BLaER1 (cell line): ENCODE data around the gene AFAP1.

Experiments used
- H3K27ac ChIP-seq: shearing (Covaris generic); formaldehyde crosslinking; 2 replicates; pipeline ENCODE4 v1.8.1; 2022
- H3K27me3 ChIP-seq: shearing (Covaris generic); formaldehyde crosslinking; 2 replicates; pipeline ENCODE4 v1.8.1; 2022
- H3K36me3 ChIP-seq: shearing (Covaris generic); formaldehyde crosslinking; 2 replicates; pipeline ENCODE4 v1.8.1; 2022
- H3K4me1 ChIP-seq: shearing (Covaris generic); formaldehyde crosslinking; 2 replicates; pipeline ENCODE4 v1.8.1; 2022
- H3K4me2 ChIP-seq: shearing (Covaris generic); formaldehyde crosslinking; 2 replicates; pipeline ENCODE4 v1.8.1; 2022
- H3K4me3 ChIP-seq: shearing (Covaris generic); formaldehyde crosslinking; 2 replicates; pipeline ENCODE4 v1.8.1; 2022
- H3K9ac ChIP-seq: shearing (Covaris generic); formaldehyde crosslinking; 2 replicates; pipeline ENCODE4 v1.8.1; 2022
- H3K9me3 ChIP-seq: shearing (Covaris generic); formaldehyde crosslinking; 2 replicates; pipeline ENCODE4 v1.8.1; 2022
- H4K20me1 ChIP-seq: shearing (Covaris generic); formaldehyde crosslinking; 2 replicates; pipeline ENCODE4 v1.8.1; 2022
- Cebpa-rat ChIP-seq: shearing (Covaris generic); IDR thresholded peaks from 2 replicates; pipeline ENCODE4 v1.8.1; 2022

AFAP1 gene

GRCh38 chr4:7827566-7827965 lies 112.1 kb downstream of the AFAP1 start:
- no peak overlapping the region for H3K4me3 ChIP-seq
- H3K9ac ChIP-seq = no peak overlapping the region
- H3K27ac ChIP-seq = no peak overlapping the region
- no peak overlapping the region for H3K4me2 ChIP-seq
- no peaks in the 10 kb centered on the region for H4K20me1 ChIP-seq
- H3K36me3 ChIP-seq = peaks cover 16% of the 10 kb centered on the region
- no peak for TF ChIP-seq Cebpa-rat
- peaks cover 6% of the 10 kb centered on the region; the same call in 1 of the 2 replicates for H3K9me3 ChIP-seq
- no peaks in the 10 kb centered on the region for H3K27me3 ChIP-seq
- H3K4me1 ChIP-seq = peaks cover 58% of the 10 kb centered on the region

- peaks cover 59% of the 10 kb centered on the region for H3K4me1 ChIP-seq
- H3K36me3 ChIP-seq = peaks cover 16% of the 10 kb centered on the region
- no peak for TF ChIP-seq Cebpa-rat
- no peaks in the 10 kb centered on the region for H4K20me1 ChIP-seq
- H3K4me3 ChIP-seq = no peak overlapping the region
- H3K27me3 ChIP-seq = no peaks in the 10 kb centered on the region
- H3K9ac ChIP-seq = no peak overlapping the region
- H3K4me2 ChIP-seq = no peak overlapping the region
- H3K9me3 ChIP-seq = peaks cover 6% of the 10 kb centered on the region; the same call in 1 of the 2 replicates
- no peak overlapping the region for H3K27ac ChIP-seq
Observed at GRCh38 chr4:7826909-7827306, 112.8 kb downstream of the AFAP1 start.

GRCh38 chr4:7826176-7826908 lies 113.3 kb downstream of the AFAP1 start:
- Histone ChIP-seq H3K27ac (no peak overlapping the region), H3K4me1 (peaks cover 56% of the 10 kb centered on the region), H3K9me3 (peaks cover 6% of the 10 kb centered on the region; the same call in 1 of the 2 replicates), H3K36me3 (peaks cover 16% of the 10 kb centered on the region), H3K9ac (no peak overlapping the region), H3K4me3 (no peak overlapping the region), H3K4me2 (0 out of 2 replicates have a peak overlapping the region, but pooled peaks have one; percentile 5), H4K20me1 (no peaks in the 10 kb centered on the region), H3K27me3 (no peaks in the 10 kb centered on the region)
- no peak for TF ChIP-seq Cebpa-rat

GRCh38 chr4:7824218-7824617 lies 115.4 kb downstream of the AFAP1 start:
- Histone ChIP-seq H3K9me3 (peaks cover 6% of the 10 kb centered on the region; the same call in 1 of the 2 replicates), H3K4me1 (peaks cover 38% of the 10 kb centered on the region), H3K36me3 (peaks cover 20% of the 10 kb centered on the region), H3K27ac (no peak overlapping the region), H3K4me2 (no peak overlapping the region), H4K20me1 (no peaks in the 10 kb centered on the region), H3K4me3 (no peak overlapping the region), H3K9ac (no peak overlapping the region), H3K27me3 (no peaks in the 10 kb centered on the region)
- no peak for TF ChIP-seq Cebpa-rat

- Histone ChIP-seq H3K9me3 (no peaks in the 10 kb centered on the region), H3K9ac (no peak overlapping the region), H4K20me1 (no peaks in the 10 kb centered on the region), H3K4me1 (peaks cover 30% of the 10 kb centered on the region), H3K27ac (no peak overlapping the region), H3K36me3 (peaks cover 20% of the 10 kb centered on the region), H3K4me3 (no peak overlapping the region), H3K4me2 (no peak overlapping the region), H3K27me3 (no peaks in the 10 kb centered on the region)
- TF ChIP-seq Cebpa-rat = no peak
Observed at GRCh38 chr4:7823416-7823824, 116.2 kb downstream of the AFAP1 start.

- peaks cover 25% of the 10 kb centered on the region for H3K36me3 ChIP-seq
- H3K9ac ChIP-seq = no peak overlapping the region
- H3K27me3 ChIP-seq = no peaks in the 10 kb centered on the region
- H4K20me1 ChIP-seq = no peaks in the 10 kb centered on the region
- H3K4me3 ChIP-seq = no peak overlapping the region
- peak overlapping the region; percentile 32 for H3K4me2 ChIP-seq
- peaks cover 24% of the 10 kb centered on the region for H3K4me1 ChIP-seq
- H3K27ac ChIP-seq = no peak overlapping the region
- TF ChIP-seq Cebpa-rat = no peak
- H3K9me3 ChIP-seq = no peaks in the 10 kb centered on the region
Observed at GRCh38 chr4:7822877-7823276, 116.8 kb downstream of the AFAP1 start.

GRCh38 chr4:7822137-7822505 lies 117.5 kb downstream of the AFAP1 start:
- Histone ChIP-seq H3K4me2 (peak overlapping the region; percentile 48), H3K9ac (no peak overlapping the region), H3K9me3 (no peaks in the 10 kb centered on the region), H4K20me1 (no peaks in the 10 kb centered on the region), H3K27me3 (no peaks in the 10 kb centered on the region), H3K27ac (no peak overlapping the region), H3K4me1 (peaks cover 21% of the 10 kb centered on the region), H3K4me3 (no peak overlapping the region), H3K36me3 (peaks cover 23% of the 10 kb centered on the region)
- TF ChIP-seq Cebpa-rat = no peak

- peak overlapping the region; percentile 48 for H3K4me2 ChIP-seq
- no peak for TF ChIP-seq Cebpa-rat
- H3K36me3 ChIP-seq = peaks cover 24% of the 10 kb centered on the region
Observed at GRCh38 chr4:7821245-7822136, 118.2 kb downstream of the AFAP1 start.

GRCh38 chr4:7820031-7820818 lies 119.4 kb downstream of the AFAP1 start:
- Histone ChIP-seq H3K36me3 (peaks cover 27% of the 10 kb centered on the region), H3K27ac (no peak overlapping the region), H3K4me1 (peaks cover 17% of the 10 kb centered on the region), H3K4me2 (no peak overlapping the region), H3K4me3 (no peak overlapping the region), H3K27me3 (no peaks in the 10 kb centered on the region), H4K20me1 (no peaks in the 10 kb centered on the region), H3K9ac (no peak overlapping the region), H3K9me3 (no peaks in the 10 kb centered on the region)
- TF ChIP-seq Cebpa-rat = no peak

More at GRCh38 chr4:7821245-7822136, 118.2 kb downstream of the AFAP1 start:
- Histone ChIP-seq H3K9ac (no peak overlapping the region), H3K27me3 (no peaks in the 10 kb centered on the region), H3K27ac (no peak overlapping the region), H3K4me1 (peaks cover 21% of the 10 kb centered on the region), H3K9me3 (no peaks in the 10 kb centered on the region), H4K20me1 (no peaks in the 10 kb centered on the region), H3K4me3 (no peak overlapping the region)
